NCI-H187 (cell line): ENCODE results near the gene HIF1AN.
"Not testable (repeated sequence)": the region's sequence is repeated elsewhere in the genome, so short reads cannot be mapped to it uniquely, and the experiment has no call there.

Experiments
- DNase-seq, 2 experiments: peaks; one replicate each; lab custom pipeline; 2025; lab: John Stamatoyannopoulos, UW

Gene HIF1AN

GRCh38 chr10:100567249-100567648, 31.5 kb downstream of the HIF1AN start:
- no peak for DNase-seq

- no peak for DNase-seq
Observed at GRCh38 chr10:100567826-100568225, 32.1 kb downstream of the HIF1AN start.

- no peak for DNase-seq
Observed at GRCh38 chr10:100568912-100569311, 33.2 kb downstream of the HIF1AN start.

GRCh38 chr10:100569687-100570481, 34.1 kb downstream of the HIF1AN start:
- no peak for DNase-seq

- DNase-seq, result no peak
Observed at GRCh38 chr10:100570506-100570905, 34.8 kb downstream of the HIF1AN start.

GRCh38 chr10:100571084-100571856, 35.5 kb downstream of the HIF1AN start:
- DNase-seq, result no peak

GRCh38 chr10:100575146-100575545, 39.4 kb downstream of the HIF1AN start:
- not testable (repeated sequence) for DNase-seq

GRCh38 chr10:100575585-100576281, 40.0 kb downstream of the HIF1AN start:
- DNase-seq, result no peak

- no peak for DNase-seq
Observed at GRCh38 chr10:100576282-100576635, 40.5 kb downstream of the HIF1AN start.

GRCh38 chr10:100579261-100580090, 43.7 kb downstream of the HIF1AN start:
- DNase-seq, result no peak

- no peak for DNase-seq
Observed at GRCh38 chr10:100586959-100587358, 51.2 kb downstream of the HIF1AN start.

- no peak for DNase-seq
Observed at GRCh38 chr10:100598166-100598565, 62.4 kb downstream of the HIF1AN start.

GRCh38 chr10:100600218-100600617, 64.5 kb downstream of the HIF1AN start:
- no peak for DNase-seq

- DNase-seq, result no peak
Observed at GRCh38 chr10:100607439-100607838, 71.7 kb downstream of the HIF1AN start.
